Activated gamma-delta T cell treated with Interleukin-2 at 50 U/mL for 16 hours (primary cell): ENCODE results near the gene NEK1.
A peak's percentile ranks its signal among the peaks of the same experiment; 100 is the strongest.

Source experiments
- DNase-seq: peaks from one replicate; pipeline ENCODE4 v3.0.0-alpha.2; 2020

NEK1 gene, protein sequence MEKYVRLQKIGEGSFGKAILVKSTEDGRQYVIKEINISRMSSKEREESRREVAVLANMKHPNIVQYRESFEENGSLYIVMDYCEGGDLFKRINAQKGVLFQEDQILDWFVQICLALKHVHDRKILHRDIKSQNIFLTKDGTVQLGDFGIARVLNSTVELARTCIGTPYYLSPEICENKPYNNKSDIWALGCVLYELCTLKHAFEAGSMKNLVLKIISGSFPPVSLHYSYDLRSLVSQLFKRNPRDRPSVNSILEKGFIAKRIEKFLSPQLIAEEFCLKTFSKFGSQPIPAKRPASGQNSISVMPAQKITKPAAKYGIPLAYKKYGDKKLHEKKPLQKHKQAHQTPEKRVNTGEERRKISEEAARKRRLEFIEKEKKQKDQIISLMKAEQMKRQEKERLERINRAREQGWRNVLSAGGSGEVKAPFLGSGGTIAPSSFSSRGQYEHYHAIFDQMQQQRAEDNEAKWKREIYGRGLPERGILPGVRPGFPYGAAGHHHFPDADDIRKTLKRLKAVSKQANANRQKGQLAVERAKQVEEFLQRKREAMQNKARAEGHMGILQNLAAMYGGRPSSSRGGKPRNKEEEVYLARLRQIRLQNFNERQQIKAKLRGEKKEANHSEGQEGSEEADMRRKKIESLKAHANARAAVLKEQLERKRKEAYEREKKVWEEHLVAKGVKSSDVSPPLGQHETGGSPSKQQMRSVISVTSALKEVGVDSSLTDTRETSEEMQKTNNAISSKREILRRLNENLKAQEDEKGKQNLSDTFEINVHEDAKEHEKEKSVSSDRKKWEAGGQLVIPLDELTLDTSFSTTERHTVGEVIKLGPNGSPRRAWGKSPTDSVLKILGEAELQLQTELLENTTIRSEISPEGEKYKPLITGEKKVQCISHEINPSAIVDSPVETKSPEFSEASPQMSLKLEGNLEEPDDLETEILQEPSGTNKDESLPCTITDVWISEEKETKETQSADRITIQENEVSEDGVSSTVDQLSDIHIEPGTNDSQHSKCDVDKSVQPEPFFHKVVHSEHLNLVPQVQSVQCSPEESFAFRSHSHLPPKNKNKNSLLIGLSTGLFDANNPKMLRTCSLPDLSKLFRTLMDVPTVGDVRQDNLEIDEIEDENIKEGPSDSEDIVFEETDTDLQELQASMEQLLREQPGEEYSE (N-terminal part only)

GRCh38 chr4:169611991-169612870 is at the start of gene NEK1:
Gene NEK1 (minus strand): TSS chr4:169612583. CDS start chr4:169602630, 9,953 bp downstream.
- peak; percentile 78 for DNase-seq

DNA sequence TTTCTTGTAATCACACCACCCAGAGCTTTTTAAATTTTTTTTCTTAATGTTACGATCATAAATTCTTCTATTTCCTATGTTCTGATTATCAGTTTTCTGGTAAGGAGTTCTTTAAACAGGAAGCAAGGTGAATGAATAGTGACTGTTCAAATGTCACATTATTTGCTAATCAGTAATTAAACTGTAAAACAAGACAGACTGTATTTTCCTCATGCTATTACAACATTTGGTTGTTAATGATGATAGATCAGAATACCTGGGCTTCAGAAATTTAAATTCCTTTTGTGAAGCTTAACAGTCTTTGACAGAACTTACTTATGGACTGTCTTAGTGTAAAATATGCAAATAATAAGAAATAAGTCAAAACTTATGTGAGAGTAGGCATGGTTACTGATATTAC is 49.4 kb upstream of the NEK1 start:
- DNase-seq, result no peak

DNA sequence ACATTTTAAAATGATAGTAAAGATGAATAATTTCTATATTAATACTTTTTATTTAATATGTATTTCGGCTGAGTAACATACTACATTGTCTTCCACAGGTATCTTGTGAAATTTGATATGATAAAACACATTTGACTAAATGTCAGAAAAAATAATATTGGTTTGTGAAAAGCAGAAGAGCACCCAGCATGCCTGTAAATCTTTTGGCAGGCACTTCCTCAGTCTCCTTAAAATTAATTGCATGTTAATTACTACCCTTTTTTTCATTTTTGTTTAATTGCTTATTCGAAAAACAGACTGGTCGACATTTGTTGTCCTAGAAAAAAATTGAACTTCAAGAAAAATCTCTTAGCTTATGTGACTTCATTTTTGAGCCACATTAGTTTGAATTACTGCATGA is 48.5 kb upstream of the NEK1 start:
- no peak for DNase-seq

DNA sequence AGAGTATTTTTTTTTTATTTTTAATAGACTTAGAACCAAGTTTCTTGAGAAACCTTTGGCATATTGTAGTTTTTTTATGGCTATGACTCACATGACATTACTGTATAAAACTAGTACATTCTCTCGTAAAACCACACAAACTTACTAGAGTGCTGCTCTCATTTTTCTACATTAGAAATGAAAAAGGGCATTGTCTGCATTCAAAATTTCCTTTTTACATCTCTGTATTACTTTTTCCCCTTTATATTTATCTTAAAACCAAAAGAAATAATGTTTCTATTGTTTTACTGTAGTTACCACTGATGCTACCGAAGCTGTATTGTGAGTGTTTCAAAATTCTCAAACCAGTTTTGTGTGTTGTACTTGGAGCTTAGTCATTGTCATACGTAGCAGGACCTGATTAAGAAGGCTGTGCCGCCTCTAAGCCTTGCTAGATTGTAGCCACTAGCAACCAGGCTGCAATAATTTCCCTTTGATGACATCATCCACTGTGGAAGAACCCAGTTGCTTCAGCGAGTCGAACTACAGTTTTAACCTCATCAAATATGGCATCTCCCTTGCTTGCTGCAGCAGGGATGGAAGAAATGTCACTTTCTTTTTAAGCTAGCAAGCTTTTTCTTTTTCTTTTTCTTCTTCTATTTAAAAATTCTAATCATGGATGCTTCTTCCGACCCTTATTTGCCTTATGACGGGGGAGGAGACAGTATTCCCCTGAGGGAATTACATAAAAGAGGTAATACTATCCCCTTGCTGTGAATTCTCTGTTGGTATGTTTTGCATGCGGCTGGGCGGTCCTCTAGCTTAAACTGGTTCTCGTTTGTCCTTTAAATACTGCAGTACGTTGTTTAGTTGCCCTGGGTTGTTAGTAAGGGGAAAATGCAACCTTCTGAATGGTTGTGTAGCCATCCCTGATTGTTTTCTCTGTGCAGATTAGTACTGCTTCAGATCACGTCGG is 47.6 kb upstream of the NEK1 start:
- DNase-seq, result peak; percentile 61

DNA sequence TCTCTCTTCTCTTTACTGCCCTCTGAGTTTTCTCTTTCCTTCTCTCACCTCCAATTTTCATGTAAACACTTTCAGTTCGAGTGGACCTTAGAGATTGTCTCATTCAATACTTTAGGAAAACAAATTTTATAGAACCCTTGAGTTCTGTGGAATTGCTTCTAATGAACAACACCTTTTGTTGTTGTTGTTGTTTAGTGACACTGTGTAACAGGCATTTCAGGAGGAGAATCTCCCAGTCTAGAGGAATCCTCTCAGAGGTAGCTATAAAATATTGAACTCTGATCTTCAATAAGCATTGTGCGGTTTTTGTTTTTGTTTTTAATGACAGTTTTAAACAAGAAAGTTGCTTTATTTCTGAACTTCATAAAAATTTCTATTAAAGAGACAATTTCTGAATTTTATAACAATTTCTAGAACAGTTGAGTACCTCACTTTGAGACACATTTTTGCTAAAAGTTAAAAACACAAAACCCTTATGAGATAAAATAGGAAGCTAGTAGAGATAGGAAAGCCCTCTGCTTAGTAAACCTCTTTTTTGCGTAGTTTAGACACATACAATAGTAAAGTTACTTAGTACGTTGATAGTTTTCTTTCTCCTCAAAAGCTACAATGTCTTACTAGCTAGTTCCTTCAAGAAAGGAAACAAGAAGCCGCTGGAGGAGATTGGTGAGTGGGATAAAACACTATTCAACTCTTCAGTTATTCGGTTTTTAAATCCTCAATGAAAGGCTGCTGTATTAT is 46.8 kb upstream of the NEK1 start:
- no peak for DNase-seq

DNA sequence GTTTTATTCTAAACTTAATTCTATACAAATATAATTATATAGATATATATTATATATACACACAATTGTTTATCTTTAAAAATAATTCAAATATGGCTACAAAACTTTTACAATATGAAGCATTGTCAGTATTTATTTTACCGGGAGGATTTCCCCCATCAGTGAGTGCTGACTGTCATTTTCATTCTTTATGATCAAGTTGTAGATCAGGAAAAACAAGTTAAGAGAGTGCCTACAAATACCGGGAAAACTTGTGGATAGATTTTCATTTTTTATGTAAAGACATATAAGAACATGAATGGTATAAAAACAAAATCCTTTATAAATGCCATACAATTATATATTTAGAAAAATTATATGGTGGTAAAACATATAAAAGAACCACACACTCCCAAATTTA is 45.8 kb upstream of the NEK1 start:
- DNase-seq, result no peak

DNA sequence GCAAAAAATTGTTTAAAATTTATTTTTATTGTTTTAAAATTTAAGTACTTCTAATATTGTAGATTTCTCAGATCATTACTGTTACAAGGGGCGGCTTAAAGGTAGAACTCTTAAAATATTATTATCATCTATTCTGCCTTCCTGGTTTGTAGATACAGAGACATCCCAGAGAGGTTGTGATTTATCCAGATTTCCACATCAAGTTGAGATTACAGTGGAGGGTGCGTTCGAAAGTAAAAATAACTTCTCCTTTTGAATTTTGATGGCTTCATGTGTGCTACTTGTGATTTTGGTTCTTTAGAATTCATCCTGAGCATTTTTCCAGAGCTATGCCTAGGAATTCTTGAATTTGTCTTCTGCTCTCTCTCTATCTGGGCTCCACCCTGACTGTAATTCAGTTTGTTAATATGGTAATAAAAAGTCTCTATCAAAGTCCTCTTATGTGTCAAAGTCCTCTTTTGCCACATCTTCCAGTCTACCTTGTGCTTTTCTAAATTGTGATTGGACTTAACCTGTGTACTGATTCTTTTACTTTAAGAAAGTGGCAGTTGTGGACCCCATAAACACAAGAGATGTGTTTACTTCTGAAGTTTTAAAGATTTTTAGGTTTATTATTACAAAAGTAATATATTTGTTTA is 45.2 kb upstream of the NEK1 start:
- no peak for DNase-seq

DNA sequence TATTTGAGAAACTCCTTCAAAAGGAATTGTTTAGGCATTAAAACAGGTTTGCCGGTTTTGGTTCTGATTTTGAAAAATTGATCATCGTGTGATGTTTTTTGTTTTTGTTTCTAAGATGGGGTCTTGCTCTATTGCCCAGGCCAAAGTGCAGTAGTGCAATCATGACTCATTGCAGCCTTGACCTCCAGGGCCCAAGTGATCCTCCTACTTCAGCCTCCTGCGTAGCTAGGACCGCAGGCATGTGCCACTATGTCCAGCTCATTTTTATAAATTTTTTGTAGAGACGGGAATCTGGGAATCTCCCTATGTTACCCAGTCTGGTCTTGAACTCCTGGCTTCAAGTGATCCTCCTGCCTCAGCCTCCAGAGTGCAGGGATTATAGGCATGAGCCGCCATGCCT is 43.0 kb upstream of the NEK1 start:
- DNase-seq, result no peak

DNA sequence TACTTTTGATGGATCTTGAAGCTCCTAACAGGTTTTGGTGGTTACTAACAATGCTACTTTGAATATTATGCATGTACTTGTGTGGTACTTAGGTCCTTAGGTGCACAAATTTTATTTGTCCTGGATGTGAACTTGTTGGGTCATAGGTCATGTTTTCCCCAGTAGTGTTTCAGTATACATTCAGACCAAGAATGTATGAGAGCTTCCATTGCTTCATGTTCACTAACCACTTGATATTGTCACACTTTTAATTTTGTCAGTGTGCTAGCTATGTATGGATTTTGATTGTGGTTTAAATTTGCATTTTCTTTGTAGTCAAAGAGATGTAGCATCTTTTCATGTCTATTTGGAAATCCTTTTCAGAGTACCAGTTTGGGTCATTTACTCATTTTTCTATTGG is 40.2 kb upstream of the NEK1 start:
- no peak for DNase-seq

DNA sequence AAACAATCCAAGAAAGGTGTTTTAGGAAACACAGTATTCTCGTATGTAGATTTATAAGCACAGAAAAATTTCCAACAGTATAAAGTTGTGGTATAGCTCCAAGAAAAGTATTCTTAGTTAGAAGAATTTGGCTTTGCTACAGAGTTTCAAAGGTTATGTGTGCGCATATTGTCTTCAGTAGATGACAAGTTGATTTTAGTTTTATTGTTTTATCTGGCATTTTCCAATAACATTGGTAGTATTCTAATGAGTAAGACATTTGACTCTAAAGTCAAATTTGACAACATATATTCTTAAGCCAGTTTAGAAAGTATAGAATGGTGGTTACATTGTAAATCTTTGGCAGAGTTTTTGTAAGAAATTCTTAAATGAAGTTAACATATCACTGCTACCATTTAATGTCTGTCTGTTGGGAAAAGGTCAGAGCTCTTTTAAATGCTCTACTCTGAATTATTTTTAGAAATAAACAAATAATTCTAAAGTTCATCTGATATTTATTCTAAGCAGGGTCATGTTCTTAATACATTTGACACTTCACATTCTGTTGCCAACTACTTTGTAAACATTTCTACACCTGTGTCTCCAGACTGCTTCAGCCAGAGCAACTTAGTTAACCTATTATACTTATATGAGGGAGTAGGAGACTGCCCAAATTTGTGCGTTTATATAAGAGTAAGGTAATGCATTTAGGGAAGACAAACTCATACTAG is 38.0 kb upstream of the NEK1 start:
- no peak for DNase-seq

GRCh38 chr4:169649545-169650226 is 37.3 kb upstream of the NEK1 start:
- no peak for DNase-seq

GRCh38 chr4:169645627-169646026 is 33.2 kb upstream of the NEK1 start:
- no peak for DNase-seq

- no peak for DNase-seq
Measured at GRCh38 chr4:169644802-169645201, 32.4 kb upstream of the NEK1 start.

- no peak for DNase-seq
Measured at GRCh38 chr4:169640261-169640870, 28.0 kb upstream of the NEK1 start.

DNA sequence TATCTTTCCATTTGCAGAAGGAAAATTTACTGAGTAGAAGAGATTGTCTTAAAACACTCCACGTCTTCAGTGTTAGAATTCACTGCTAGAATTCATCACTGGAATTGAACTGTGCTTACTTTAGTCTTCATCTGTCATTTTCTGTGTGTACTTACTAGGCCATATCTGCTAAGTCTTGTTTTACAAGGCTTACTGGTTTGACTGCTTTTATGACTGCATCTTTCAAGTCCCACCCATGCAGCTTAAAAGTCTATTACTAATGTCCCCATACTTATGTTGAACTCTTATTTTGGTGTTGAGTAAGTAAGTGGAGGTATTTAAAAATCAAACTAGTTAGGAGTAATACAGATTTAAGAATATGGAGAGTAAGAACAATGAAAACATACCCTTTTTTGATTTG is 22.6 kb upstream of the NEK1 start:
- no peak for DNase-seq

DNA sequence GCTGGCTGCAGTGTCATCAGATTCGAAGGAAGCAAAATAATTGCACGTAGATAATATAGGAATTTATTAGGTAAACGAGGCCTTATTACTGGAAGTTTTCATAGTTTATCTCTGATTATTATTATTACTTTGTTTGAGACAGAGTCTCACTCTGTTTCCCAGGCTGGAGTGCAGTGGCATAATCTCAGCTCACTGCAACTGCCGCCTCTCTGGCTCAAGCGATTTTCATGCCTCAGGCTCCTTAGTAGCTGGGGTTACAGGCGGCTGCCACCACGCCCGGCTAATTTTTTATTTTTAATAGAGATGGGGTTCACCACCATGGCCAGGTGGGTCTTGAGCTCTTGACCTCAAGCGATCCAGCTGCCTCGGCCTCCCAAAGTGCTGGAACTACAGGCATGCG is 20.5 kb upstream of the NEK1 start:
- no peak for DNase-seq

DNA sequence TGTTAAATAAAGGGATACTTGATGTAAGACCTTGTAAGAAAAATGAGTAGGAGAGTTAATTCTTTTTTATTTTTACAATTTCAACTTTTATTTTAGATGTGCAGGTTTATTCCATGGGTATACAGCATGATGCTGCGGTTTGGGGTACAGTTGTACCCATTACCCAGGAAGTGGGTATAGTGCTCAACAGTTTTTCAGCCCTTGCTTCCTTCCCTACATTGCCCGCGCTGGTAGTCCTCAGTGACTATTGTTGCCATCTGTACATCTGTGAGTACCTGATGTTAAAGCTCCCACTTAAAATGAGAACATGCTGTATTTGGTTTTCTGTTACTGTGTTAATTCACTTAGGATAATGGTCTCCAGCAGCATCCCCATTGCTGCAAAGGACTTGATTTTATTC is 17.7 kb upstream of the NEK1 start:
- DNase-seq, result no peak

GRCh38 chr4:169628579-169628978 is 16.2 kb upstream of the NEK1 start:
- DNase-seq, result no peak
